H9 (cell line): ENCODE data around the gene METTL16. TPM values are rescaled to one million over a fixed set of nuclear protein-coding genes. Genes with fewer than 3 reads are reported as not detected.

Experiments used
- DNase-seq: peaks from one replicate; pipeline ENCODE4 v3.0.0-alpha.2; 2017
- H2AFZ ChIP-seq: one replicate; pipeline ENCODE4 v1.6.1; 2013; ENCODE audit warnings: mild to moderate bottlenecking, low read length, control low read depth, moderate library complexity
- H2AK5ac ChIP-seq: 2 replicates; pipeline ENCODE4 v1.6.1; 2013; ENCODE audit warnings: low read length, control low read depth, mixed read lengths; ENCODE audit not compliant: insufficient read length
- H2BK120ac ChIP-seq: one replicate; pipeline ENCODE4 v1.6.1; 2013; ENCODE audit warnings: low read depth, mild to moderate bottlenecking, low read length, control low read depth, inconsistent platforms; ENCODE audit not compliant: poor library complexity, severe bottlenecking
- H2BK12ac ChIP-seq: 2 replicates; pipeline ENCODE4 v1.6.1; 2013; ENCODE audit warnings: low read length, control low read depth, mixed read lengths, low read depth; ENCODE audit not compliant: insufficient read length
- H2BK15ac ChIP-seq: 2 replicates; pipeline ENCODE4 v1.6.1; 2013; ENCODE audit warnings: low read depth, low read length, control low read depth
- H2BK20ac ChIP-seq: one replicate; pipeline ENCODE4 v1.6.1; 2013; ENCODE audit warnings: low read depth, mild to moderate bottlenecking, low read length, control low read depth, inconsistent platforms; ENCODE audit not compliant: poor library complexity, severe bottlenecking
- H2BK5ac ChIP-seq: 2 replicates; pipeline ENCODE4 v1.6.1; 2013; ENCODE audit warnings: low read length, control low read depth, mixed read lengths; ENCODE audit not compliant: insufficient read length
- H3K14ac ChIP-seq: 2 replicates; pipeline ENCODE4 v1.6.1; 2013; ENCODE audit warnings: low read length, control low read depth; ENCODE audit not compliant: insufficient read depth
- H3K18ac ChIP-seq: 2 replicates; pipeline ENCODE4 v1.6.1; 2013; ENCODE audit warnings: low read depth, mild to moderate bottlenecking, mixed read lengths, low read length, control low read depth; ENCODE audit not compliant: insufficient read length
- H3K23ac ChIP-seq: 2 replicates; pipeline ENCODE4 v1.6.1; 2013; ENCODE audit warnings: low read length, control low read depth, mixed read lengths, low read depth; ENCODE audit not compliant: insufficient read length
- H3K23me2 ChIP-seq: 2 replicates; pipeline ENCODE4 v1.6.1; 2013; ENCODE audit warnings: low read depth, mild to moderate bottlenecking, mixed read lengths, low read length, control low read depth; ENCODE audit not compliant: insufficient read length, poor library complexity, severe bottlenecking
- H3K27ac ChIP-seq: 2 replicates; pipeline ENCODE4 v1.5.1; 2013; ENCODE audit warnings: low read length, control low read depth, mixed read lengths, low read depth; ENCODE audit not compliant: insufficient read length
- H3K27me3 ChIP-seq: 2 replicates; pipeline ENCODE4 v1.6.1; 2013; ENCODE audit warnings: low read length, control low read depth, inconsistent platforms; ENCODE audit not compliant: insufficient read depth
- H3K4ac ChIP-seq: 2 replicates; pipeline ENCODE4 v1.6.1; 2013; ENCODE audit warnings: low read depth, mild to moderate bottlenecking, control low read depth, inconsistent platforms, low read length, moderate library complexity
- H3K4me1 ChIP-seq: 2 replicates; pipeline ENCODE4 v1.6.1; 2013; ENCODE audit warnings: low read length, control low read depth, inconsistent platforms; ENCODE audit not compliant: insufficient read depth
- H3K4me2 ChIP-seq: 2 replicates; pipeline ENCODE4 v1.6.1; 2013; ENCODE audit warnings: low read length, control low read depth, mixed read lengths; ENCODE audit not compliant: insufficient read length, insufficient read depth
- H3K56ac ChIP-seq: 2 replicates; pipeline ENCODE4 v1.6.1; 2013; ENCODE audit warnings: low read depth, mild to moderate bottlenecking, mixed read lengths, low read length, control low read depth; ENCODE audit not compliant: insufficient read length
- H3K79me1 ChIP-seq: 2 replicates; pipeline ENCODE4 v1.6.1; 2013; ENCODE audit warnings: low read depth, mild to moderate bottlenecking, moderate library complexity, low read length, control low read depth, inconsistent platforms; ENCODE audit not compliant: insufficient read depth, poor library complexity, severe bottlenecking
- H3K79me2 ChIP-seq: 2 replicates; pipeline ENCODE4 v1.6.1; 2013; ENCODE audit warnings: low read length, control low read depth, inconsistent platforms; ENCODE audit not compliant: insufficient read depth
- H3K9ac ChIP-seq: 2 replicates; pipeline ENCODE4 v1.6.1; 2013; ENCODE audit warnings: low read length, control low read depth, mixed read lengths; ENCODE audit not compliant: insufficient read length; ENCODE audit errors: extremely low read depth
- H3K9me3 ChIP-seq: one replicate; pipeline ENCODE4 v1.6.1; 2013; ENCODE audit warnings: low read depth, low read length, inconsistent platforms; ENCODE audit not compliant: control insufficient read depth
- H3T11ph ChIP-seq: one replicate; pipeline ENCODE4 v1.6.1; 2013; ENCODE audit warnings: mild to moderate bottlenecking, low read length, control low read depth, inconsistent platforms
- H4K20me1 ChIP-seq: one replicate; pipeline ENCODE4 v1.6.1; 2013; ENCODE audit not compliant: control insufficient read depth, insufficient read length, insufficient read depth
- H4K5ac ChIP-seq: 2 replicates; pipeline ENCODE4 v1.6.1; 2013; ENCODE audit warnings: low read depth, mild to moderate bottlenecking, mixed read lengths, low read length, control low read depth; ENCODE audit not compliant: insufficient read length
- H4K8ac ChIP-seq: replicated peaks from 2 replicates; pipeline ENCODE4 v1.6.1; 2013; ENCODE audit warnings: low read length, control low read depth, mixed read lengths, low read depth; ENCODE audit not compliant: insufficient read length
- H4K91ac ChIP-seq: 2 replicates; pipeline ENCODE4 v1.6.1; 2013; ENCODE audit warnings: low read depth, mild to moderate bottlenecking, moderate library complexity, mixed read lengths, low read length, control low read depth; ENCODE audit not compliant: insufficient read length
- H3K27ac Mint-ChIP-seq, 3 experiments: 2 replicates in 2 of 3; 3 replicates in 1 of 3; pipeline ENCODE4 v1.8.0; 2020 to 2021; ENCODE audit warnings: mixed read lengths in 3 of 3, mild to moderate bottlenecking in 1 of 3, moderate library complexity in 1 of 3
- H3K27me3 Mint-ChIP-seq: 2 replicates; pipeline ENCODE4 v1.8.0; 2021; ENCODE audit warnings: low read depth, mild to moderate bottlenecking, moderate library complexity, mixed read lengths
- H3K36me3 Mint-ChIP-seq, 3 experiments: 2 replicates in 2 of 3; 3 replicates in 1 of 3; pipeline ENCODE4 v1.8.0; 2020 to 2021; ENCODE audit warnings: low read depth in 3 of 3, mixed read lengths in 3 of 3; ENCODE audit not compliant: insufficient read depth in 1 of 3
- H3K4me1 Mint-ChIP-seq, 2 experiments: 2 replicates each; pipeline ENCODE4 v1.8.0; 2020; ENCODE audit warnings: mixed read lengths in 2 of 2
- H3K4me3 Mint-ChIP-seq, 2 experiments: 2 replicates in 1 of 2; 3 replicates in 1 of 2; pipeline ENCODE4 v1.8.0; 2020 to 2021; ENCODE audit warnings: mild to moderate bottlenecking in 2 of 2, mixed read lengths in 2 of 2, moderate library complexity in 1 of 2
- H3K9me3 Mint-ChIP-seq, 2 experiments: 2 replicates in 1 of 2; 3 replicates in 1 of 2; pipeline ENCODE4 v1.8.0; 2020; ENCODE audit warnings: mild to moderate bottlenecking in 2 of 2, mixed read lengths in 2 of 2, moderate library complexity in 1 of 2
- WGBS: extraction: QIAGEN DNeasy Blood & Tissue Kit; methylation state at CpG from one replicate; pipeline ENCODE4 v1.1.7; 2013; ENCODE audit warnings: missing lambda C conversion rate, low lambda C conversion rate, mixed read lengths; ENCODE audit not compliant: insufficient read length; ENCODE audit errors: extremely low coverage; 5-methylcytosine and 5-hydroxymethylcytosine counted together
- total RNA-seq: library from RNA; stranded (reverse); gene quantifications from 2 replicates; pipeline ENCODE4 v1.2.1, GENCODE V29; 2021
- TF ChIP-seq, protein P1 (sequence below): fragments of 200-600 bp; sonication (generic); conservative IDR thresholded peaks from 3 replicates; pipeline ENCODE4 v1.8.0; 2021; ENCODE audit warnings: antibody characterized with exemption, mild to moderate bottlenecking

Gene METTL16
- total RNA-seq, 1 experiment from 2014 or later: 55.4 TPM

DNA sequence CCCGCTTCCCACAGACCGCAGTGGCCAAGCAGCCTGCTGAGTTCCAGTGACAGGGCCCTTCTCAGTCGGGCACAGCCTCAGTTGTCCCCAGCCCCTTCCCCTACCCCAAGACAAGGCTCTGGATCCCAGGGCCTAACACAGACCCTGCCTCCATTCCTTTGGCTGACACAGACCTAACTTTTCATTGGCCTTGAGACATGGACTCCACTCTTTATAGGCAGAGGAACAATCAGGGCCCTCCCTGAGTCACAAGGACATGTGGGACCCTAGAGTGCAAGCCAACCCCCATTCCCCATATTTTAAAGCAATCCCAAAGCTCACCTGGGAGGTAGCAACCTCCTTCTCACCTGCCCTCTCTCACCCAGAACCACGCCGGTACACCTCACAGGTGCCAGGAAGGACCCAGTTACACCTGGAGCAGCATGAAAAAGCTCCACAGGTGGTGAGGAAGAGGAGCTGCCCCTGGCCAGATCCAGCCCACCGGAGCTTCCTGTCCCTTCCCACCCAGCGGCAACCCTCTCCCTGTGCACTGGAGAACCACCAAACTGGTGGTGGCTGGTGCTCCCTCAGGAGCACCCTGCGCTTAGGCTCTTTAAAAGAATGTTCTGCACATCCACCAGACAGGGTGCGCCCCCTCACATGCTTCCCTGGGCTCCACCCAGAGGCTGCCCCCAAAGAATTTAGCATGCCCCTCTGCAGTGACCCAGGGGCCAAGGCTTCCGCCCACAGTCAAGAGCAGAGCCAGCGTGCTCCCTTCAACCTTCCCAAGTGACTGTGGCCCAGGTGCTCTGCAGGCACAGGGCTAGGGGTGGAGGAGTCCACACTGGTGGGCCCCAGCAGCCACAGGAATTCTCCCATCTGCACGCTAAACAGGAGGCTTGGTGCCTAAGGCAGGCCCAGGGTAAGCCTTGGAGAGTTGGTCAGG, 114.2 kb downstream of the METTL16 start:
- no peak overlapping the region for H2BK5ac ChIP-seq
- no peak overlapping the region for H3K4ac ChIP-seq
- peak overlapping the region; percentile 66 to 100 (median 99); a peak in 6 of 7 replicates for H3K27ac Mint-ChIP-seq
- no peak overlapping the region for H4K8ac ChIP-seq
- WGBS: no CpG with 5 or more reads among the region's 12 CpGs
- no peak overlapping the region for H4K91ac ChIP-seq
- H3K4me1 ChIP-seq: peaks cover 11% of the 10 kb centered on the region; the same call in 1 of the 2 replicates
- H3K23ac ChIP-seq: no peak overlapping the region
- no peaks in the 10 kb centered on the region for H3K27me3 ChIP-seq
- H3K79me2 ChIP-seq: peaks cover 2% of the 10 kb centered on the region; the same call in 1 of the 2 replicates
- no peak overlapping the region for H2BK120ac ChIP-seq
- no peak overlapping the region for H3K27ac ChIP-seq
- TF ChIP-seq, protein P1, sequence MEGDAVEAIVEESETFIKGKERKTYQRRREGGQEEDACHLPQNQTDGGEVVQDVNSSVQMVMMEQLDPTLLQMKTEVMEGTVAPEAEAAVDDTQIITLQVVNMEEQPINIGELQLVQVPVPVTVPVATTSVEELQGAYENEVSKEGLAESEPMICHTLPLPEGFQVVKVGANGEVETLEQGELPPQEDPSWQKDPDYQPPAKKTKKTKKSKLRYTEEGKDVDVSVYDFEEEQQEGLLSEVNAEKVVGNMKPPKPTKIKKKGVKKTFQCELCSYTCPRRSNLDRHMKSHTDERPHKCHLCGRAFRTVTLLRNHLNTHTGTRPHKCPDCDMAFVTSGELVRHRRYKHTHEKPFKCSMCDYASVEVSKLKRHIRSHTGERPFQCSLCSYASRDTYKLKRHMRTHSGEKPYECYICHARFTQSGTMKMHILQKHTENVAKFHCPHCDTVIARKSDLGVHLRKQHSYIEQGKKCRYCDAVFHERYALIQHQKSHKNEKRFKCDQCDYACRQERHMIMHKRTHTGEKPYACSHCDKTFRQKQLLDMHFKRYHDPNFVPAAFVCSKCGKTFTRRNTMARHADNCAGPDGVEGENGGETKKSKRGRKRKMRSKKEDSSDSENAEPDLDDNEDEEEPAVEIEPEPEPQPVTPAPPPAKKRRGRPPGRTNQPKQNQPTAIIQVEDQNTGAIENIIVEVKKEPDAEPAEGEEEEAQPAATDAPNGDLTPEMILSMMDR: no peak
- no peaks in the 10 kb centered on the region for H4K20me1 ChIP-seq
- H3K79me1 ChIP-seq: no peaks in the 10 kb centered on the region
- no peaks in the 10 kb centered on the region for H3K36me3 Mint-ChIP-seq
- no peak overlapping the region for H3T11ph ChIP-seq
- H3K9ac ChIP-seq: no peak overlapping the region
- H3K27me3 Mint-ChIP-seq: peaks cover 1% of the 10 kb centered on the region
- no peak overlapping the region for H2BK20ac ChIP-seq
- no peaks in the 10 kb centered on the region; a peak in 2 of 5 replicates for H3K9me3 Mint-ChIP-seq
- no peak overlapping the region for H3K56ac ChIP-seq
- H3K23me2 ChIP-seq: peaks cover 23% of the 10 kb centered on the region
- peak overlapping the region; percentile 91 to 96 for H3K4me3 Mint-ChIP-seq
- H2AK5ac ChIP-seq: no peak overlapping the region
- peaks cover 31 to 45% of the 10 kb centered on the region in 2 experiments for H3K4me1 Mint-ChIP-seq
- DNase-seq: peak; percentile 40
- no peaks in the 10 kb centered on the region for H3K9me3 ChIP-seq
- no peak overlapping the region for H4K5ac ChIP-seq
- peak overlapping the region; percentile 65 for H3K4me2 ChIP-seq
- H3K18ac ChIP-seq: no peak overlapping the region
- H2BK15ac ChIP-seq: no peak overlapping the region
- H2BK12ac ChIP-seq: no peak overlapping the region
- H2AFZ ChIP-seq: no peak overlapping the region
- H3K14ac ChIP-seq: no peak overlapping the region; the same call in 1 of the 2 replicates
